GM18868 (cell line): ENCODE data around the gene LRRFIP1.
"Not testable (repeated sequence)": the region's sequence is repeated elsewhere in the genome, so short reads cannot be mapped to it uniquely, and the experiment has no call there.

Source experiments
- ATAC-seq: cut with Tn5 transposase; IDR thresholded peaks from one replicate; pipeline ENCODE4 v1.9.1; 2021; ENCODE audit warnings: mild to moderate bottlenecking, moderate library complexity; ENCODE audit not compliant: unreplicated experiment

LRRFIP1 gene

DNA sequence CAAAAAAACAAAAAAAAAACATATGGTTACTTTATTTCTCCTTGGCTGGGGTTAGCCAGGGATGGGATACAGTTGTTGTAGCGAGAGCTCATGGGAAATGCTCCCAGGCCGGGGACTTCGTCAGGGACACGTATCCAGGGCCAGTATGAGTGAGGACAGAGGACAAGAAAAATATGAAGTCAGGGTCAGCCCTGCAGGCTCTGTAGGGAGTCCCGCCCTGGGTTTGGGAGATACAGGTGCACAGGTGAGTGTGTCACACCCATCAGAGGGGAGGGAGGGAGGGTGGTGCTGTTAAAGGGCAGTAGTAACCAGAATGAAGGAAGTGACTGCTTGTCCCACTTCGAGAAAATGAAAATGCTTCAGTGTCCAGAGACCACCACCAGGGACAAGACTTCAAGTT is 115.6 kb downstream of the LRRFIP1 start:
- no peak for ATAC-seq

DNA sequence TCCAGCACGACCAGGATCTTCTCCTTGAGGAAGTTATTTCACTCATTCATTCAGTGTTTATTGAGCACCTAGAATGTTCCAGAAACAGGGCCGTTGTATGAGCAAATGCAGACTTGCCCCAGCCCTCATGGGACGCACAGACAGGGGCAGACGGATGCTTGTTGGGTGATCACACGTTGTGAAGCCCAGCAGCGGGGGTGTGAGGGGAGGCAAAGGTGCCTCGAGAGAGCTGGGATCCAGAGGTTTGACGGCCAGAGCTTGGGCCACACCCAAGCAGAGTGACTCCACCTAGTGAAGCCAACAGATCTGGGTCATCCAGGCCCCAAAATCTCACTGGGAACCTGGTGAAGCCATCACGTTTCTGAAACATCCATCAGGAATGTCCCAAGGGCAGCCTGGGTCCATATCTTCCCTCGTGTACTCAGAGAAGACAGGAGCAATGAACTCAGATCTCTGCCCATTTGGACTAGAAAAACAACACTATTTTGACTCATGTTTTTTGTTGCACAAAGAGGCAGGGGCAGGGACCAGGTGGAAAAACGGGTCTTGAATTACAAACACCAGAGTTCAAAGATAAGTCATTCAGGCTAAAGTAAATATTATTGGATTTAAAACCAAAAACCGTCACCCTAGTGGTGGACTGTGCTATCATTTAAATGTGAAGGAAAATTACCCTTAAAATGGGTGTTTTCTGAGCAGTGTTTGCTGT is 116.3 kb downstream of the LRRFIP1 start:
- ATAC-seq, result no peak

DNA sequence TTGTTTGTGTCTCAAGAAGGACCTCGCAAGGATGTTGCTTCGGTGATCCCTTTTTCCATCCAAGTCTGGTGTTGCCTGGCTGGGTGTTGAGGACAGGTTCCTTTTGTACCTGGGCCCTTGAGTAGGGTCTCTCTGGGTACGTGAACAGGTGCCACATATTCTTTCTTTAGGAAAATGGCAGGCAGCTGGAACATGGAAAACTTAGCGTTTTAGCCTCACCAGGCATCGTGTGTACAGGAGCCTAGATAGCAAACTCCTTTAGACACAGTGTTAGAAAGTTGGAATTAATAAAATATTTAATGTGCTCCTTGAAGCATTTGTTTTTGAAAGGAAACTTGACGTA is 116.9 kb downstream of the LRRFIP1 start:
- ATAC-seq, result no peak

DNA sequence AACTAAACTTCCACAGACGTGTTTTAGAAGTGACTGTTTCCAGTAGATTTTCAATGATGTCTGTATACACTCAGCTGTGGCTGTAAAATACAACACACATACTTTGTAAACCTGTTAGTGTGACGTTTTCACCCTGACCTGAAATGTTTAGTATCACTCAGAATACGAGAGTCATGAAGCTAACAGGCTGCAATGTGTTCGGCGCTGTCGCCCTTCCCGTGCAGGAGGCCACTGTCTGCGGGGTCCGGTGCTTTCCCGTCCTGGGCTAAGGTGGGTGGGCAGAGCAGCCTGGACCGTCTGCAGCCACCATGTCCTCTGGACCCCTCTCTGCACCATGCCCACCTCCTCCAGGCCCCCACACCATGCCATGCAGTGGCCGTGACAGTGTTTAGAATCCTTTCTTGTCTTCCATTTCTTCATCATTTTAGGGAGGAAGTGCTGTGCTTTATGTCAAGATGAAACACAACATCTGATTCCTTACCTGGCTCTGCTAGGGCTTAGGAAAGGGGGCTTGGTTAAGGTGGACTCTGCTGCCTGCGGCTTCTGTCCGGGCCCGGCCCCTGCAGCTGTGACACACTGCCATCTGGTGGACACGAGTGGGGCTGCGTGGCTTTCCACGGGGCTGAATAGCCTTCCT is 117.3 kb downstream of the LRRFIP1 start:
- ATAC-seq, result peak; percentile 55

DNA sequence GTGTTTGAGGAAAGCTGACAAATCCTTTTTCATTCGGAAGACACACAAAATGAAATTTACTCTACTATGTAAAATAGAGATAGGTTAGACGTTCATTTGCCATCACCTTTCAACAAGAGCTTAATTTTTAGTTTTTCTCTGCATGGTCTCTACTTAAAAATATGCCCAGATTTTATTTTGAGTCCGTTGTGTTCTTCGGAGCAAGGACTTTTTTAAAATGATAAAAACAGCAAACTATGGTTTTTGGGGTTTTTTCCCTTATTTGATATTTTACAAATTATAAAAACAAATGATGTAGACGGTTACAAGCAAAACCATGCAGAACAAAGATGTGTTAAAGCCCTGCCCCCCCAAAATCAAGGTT is 117.8 kb downstream of the LRRFIP1 start:
- ATAC-seq, result no peak

DNA sequence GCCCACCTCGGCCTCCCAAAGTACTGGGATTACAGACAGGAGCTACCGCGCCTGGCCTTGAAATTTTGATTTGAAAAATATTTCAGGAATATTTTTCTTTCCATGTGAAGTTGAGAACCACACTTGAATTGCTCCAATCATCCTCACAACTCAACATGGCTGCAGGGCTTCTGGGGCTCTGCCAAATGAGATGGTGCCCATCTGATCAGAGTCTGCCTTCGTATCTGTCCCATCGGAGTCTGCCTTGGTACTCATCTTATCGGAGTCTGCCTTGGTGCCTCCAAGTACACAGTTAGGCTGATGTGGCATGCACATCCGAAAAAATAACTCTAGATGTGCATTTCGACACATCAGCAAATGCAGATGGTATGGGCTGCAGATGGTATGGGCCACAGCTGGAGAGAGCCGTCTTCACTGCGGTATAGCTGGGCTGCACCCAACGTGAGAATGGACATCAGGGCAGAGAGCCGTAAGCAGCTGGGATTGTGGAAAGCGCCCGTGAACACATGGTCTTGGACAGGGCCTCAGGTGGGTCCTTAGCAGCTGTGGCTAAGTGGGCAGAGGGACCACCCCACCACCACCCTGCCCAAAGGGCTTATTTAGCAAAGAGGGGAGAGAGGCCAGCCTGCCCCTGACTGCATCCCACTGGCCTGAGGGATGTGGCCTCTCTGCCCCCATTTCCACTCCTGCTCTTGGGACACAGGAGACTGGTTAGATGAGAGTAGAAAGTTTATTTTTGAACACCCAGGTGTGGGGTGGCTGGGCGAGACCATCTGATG is 119.1 kb downstream of the LRRFIP1 start:
- no peak for ATAC-seq

DNA sequence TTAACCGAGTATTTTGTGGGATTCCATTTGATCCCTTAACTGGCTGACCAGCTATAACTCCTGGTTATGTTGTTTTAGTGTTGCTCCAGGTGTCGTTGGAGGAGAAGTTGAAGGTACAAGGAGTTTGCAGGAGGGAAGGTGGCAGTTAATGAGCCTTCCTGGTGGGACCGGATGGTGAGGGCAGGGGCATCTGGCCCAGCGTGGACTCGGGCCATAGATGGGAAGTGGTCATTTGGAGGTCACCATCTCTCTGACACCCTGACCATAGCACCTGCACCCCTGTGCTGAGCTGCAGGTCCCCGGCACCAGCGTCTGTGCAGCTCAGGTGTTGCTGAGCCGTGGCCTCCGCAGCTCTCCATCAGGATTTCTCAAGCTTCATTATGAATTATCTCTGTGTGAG is 119.8 kb downstream of the LRRFIP1 start:
- ATAC-seq, result no peak

DNA sequence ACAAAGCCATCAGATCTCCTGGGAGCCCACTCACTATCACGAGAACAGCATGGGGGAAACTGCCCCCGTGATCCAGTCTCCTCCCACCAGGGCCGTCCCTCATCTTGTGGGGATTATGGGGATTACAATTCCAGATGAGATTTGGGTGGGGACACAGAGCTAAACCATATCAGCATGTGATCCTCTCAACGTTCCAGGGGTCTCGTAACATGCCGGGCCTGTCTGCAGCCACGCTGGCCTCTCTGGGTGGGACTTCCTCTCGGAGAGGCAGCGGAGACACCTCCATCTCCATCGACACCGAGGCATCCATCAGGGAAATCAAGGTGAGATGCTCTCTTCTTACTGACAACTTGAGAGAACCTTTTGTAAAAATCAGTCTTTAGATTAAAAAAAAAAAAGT is 121.6 kb downstream of the LRRFIP1 start:
- no peak for ATAC-seq

DNA sequence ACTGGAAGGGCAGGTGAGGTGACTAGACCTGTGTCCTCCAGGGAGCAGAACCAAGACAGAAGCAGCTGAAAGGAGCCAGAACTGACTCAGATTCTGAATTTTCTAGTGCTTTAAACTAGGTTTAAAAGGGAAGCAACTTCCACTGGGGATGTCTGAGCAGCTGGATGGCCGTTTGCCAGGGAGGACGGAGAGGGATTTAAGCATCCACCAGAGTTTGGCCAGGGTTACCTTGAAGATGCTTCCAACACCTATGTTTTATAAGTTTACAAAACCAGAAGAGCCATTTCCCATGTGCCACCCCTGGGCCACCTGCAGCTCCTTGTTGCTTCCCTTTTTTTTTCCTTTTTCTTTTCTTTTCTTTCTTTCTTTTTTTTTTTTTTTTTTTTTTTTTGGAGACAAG is 122.6 kb downstream of the LRRFIP1 start:
- ATAC-seq, result no peak

DNA sequence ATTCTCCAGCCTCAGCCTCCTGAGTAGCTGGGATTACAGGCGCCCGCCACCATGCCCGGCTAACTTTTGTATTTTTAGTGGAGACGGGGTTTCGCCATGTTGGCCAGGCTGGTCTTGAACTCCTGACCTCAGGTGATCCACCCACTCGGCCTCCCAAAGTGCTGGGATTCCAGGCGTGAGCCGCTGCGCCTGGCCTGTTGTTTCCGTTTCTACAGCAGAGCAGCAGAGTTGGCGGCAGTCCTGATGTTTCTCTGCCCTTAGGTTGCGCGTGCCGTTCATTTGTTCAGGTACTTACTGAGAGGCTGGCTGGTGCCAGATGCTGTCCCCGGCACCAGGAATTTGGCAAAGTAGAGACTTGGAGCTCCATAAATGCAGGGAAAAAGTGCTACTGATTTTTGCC is 123.1 kb downstream of the LRRFIP1 start:
- not testable (repeated sequence) for ATAC-seq

DNA sequence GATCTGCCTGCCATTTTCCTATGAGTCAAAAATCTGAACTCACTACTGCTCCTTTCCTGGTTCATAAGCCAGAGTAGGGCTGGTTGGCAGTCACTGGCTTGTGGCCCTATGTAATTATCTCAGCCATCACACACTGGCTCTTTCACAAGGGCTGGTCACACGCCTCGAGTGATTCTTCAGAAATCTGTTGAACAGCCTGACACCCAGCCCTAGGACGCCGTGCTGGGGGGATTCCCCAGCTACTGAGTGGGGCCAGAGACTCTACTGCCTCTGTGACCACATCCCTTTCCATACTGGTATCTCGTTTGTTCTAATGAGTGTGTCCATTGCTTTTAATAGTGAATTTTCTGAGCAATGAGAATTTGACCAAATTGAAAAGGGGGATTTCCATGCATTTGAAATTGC is 125.4 kb downstream of the LRRFIP1 start:
- peak; percentile 99 for ATAC-seq

DNA sequence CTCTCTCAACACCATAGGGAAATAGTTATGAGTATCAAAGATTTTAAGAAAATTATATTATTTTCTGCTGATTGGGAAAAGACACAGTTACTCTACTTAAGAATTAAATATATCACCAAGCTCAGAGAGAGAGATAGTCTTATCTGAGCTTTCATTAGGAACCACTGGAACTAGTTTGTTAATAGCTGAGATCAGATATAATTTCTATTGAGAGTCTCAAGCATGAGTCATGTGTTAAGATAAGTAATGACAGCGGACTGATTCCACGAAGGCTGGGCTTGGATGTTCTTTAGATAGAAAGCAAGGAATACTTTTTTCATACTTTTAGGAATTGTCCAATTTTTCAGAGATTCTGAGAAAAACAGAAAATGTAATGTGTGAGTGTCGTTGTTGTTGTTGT is 126.8 kb downstream of the LRRFIP1 start:
- no peak for ATAC-seq

DNA sequence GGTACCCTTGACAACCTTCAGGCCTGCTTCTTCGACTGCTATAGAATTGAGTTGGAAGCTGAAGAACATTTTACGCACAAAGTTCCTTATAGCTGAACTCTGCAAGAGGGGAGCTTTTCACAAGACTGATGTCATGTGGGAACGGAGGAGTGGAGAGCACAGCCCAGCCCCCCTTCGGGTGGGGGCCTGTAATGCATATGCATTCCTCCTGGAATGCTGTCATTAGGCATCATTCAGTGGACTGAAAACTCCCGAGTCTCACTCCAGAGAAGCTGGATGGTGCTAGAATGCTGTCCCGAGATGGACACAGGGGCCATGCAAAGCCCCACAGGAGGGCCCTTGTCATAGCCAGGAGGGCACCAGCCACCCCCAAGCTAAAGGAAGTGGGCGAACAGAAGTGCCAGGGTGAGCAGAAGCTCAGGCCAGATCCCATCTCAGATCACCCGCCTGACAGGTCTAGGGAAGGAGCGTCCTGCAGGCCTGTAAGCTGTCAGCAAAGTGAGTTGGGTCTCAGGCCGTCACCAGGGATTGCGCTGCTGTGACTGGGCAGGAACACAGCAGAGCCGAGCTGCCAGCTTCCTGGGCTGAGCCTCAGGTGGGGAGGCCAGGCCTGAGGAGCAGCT is 127.3 kb downstream of the LRRFIP1 start:
- ATAC-seq, result no peak

DNA sequence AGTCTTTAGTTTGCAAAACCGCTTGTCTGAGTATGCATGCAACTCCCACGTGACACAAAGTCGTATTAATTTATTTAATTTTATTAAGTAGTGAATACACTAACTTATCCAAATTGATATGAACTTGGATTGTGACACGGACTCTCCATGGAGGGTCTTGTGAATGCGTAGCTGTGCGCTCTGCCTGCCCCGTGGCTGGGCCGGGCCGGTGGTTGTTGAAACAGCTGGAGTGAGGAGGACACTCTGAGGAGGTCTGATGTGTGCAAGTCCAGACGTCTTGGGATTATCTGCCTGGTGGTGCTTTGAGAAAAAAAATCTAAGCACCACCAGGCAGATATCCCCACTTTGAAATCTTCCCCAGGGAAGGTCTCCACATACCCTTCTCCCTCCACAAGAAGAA is 130.2 kb downstream of the LRRFIP1 start:
- ATAC-seq, result no peak

DNA sequence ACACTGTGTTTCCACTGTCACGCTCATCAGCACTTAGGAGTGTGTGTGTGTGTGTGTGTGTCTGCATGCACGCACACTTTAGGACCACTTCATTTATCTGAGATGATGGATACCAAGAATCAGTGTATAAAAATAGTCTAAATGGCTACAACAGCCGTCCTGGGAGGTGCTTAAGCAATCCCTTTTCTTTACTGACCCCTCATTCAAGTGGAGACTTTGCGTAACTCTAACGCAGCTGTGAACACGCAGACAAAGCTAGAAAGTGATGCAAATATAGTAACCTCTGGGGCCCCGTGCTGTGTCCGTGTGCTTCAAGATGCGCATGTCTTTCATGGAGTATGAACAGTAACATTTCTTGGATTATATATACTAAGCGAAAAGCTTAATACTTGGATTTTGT is 130.8 kb downstream of the LRRFIP1 start:
- no peak for ATAC-seq

DNA sequence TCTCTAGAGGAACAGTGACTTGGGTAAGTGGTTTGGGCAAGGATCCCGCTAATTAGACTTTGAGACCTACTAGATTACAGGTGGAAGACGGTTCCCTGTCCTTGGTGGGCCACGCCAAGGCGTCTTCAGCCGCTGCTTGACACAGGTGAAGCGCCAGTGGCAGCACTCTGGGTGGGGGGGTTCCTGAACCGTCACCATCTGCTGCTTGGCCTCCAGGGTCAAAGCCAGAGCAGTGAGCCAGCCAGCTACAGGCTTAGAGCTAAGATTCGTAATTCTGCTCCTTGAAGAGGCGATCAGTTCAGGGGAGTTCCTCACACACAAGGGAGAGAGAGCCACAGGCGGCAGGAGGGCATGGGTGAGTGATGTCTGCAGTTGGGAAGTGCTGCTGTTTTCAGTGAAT is 131.8 kb downstream of the LRRFIP1 start:
- no peak for ATAC-seq

DNA sequence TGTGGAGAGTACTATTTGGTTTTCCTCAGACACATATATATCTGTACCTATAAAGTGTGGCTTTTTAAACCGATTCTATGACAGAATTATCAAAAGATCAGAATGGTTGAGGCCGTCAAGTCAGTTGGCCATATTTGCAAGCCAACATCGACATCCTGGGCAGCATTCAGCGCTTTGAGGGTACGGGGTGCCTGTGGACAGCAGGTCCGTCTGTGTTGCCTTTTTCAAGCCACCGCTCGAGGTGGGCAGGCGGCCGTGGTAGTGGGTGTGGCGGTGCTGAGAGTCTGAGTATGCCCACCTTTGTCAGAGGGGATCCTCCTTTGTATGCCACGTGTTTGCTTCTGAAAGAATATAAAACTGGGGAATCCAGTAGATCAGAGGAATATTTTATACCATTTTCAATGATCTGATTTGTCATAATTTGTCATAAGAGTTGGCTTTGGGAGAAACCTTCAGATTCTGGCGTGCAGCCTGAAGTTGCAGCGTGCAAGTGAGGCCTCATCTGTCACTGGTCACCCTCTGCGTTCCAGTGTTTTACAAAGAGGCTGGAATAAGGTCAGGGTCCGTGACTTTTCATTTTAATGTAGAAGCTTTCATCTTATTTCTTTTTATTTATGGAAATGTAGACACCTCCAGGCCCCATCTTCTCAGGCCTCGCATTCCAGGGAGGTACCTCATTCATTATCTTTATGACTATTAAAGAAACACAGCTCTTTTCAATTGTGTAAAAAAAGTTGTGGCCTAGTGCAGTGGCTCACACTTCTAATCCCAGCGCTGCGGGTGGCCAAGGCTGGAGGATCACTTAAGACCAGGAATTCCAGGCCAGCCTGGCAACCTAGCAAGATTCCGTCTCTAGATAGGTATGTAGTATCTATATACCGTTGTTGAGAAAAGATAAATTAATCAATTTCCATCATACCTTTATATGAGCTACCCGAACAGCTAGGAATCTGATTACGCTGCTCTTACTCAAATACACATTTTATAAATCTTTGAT is 133.4 kb downstream of the LRRFIP1 start:
- no peak for ATAC-seq

DNA sequence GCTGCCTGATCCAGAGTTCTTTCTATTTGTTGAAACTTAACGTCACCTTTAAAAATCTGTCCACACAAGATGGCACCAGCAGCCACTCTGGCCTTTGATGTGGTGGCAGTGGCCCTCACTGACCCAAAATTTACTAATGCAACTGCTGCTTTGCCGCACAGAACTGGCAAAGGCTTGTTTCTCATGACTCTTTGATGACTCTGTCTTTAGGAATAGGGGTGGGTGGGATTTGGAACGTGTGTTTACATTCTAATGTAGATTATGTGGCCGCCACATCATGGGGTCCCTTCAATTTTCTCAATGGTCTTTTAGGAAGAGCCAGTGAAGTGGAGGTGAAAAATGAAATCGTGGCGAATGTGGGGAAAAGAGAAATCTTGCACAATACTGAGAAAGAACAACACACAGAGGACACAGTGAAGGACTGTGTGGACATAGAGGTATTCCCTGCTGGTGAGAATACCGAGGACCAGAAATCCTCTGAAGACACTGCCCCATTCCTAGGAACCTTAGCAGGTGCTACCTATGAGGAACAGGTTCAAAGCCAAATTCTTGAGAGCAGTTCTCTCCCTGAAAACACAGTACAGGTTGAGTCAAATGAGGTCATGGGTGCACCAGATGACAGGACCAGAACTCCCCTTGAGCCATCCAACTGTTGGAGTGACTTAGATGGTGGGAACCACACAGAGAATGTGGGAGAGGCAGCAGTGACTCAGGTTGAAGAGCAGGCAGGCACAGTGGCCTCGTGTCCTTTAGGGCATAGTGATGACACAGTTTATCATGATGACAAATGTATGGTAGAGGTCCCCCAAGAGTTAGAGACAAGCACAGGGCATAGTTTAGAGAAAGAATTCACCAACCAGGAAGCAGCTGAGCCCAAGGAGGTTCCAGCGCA is 135.2 kb downstream of the LRRFIP1 start:
- ATAC-seq, result not testable (repeated sequence)

DNA sequence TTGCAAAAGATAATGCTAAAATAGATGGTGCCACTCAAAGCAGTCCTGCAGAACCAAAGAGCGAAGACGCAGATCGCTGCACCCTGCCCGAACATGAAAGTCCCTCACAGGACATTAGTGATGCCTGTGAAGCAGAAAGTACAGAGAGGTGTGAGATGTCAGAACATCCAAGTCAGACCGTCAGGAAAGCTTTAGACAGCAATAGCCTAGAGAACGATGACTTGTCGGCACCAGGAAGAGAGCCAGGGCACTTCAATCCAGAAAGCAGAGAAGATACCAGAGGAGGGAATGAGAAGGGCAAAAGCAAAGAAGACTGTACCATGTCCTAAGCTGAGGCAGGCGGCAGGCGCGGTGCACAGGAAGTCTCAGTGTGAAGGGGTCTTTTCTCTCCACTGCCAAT is 136.4 kb downstream of the LRRFIP1 start:
- no peak for ATAC-seq

DNA sequence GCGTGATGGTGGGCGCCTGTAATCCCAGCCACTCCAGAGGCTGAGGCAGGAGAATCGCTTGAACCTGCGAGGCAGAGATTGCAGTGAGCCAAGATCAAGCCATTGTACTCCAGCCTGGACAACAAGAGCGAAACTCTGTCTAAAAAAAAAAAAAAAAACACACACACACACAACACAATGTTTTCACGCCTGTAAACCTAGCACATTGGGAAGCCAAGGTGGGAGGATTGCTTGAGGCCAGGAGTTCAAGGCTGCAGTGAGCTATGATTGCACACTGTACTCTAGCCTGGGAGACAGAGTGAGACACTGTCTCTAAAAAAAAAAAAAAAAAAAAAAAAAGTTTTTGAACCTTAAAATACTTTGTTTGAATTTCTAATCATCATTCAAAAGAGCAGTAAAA is 137.7 kb downstream of the LRRFIP1 start:
- ATAC-seq, result not testable (repeated sequence)
